ENCODE data around the gene RABGAP1L. TPM values are rescaled to one million over a fixed set of nuclear protein-coding genes. Genes with fewer than 3 reads are reported as not detected.

Gene RABGAP1L
- total and polyA plus RNA-seq, 2 of the 8 experiments (the other 6 are each of a cell fraction or from before 2014, with no cell fraction given), result 33.3 to 156 TPM

GRCh38 chr1:174289644-174290310, 130.5 kb downstream of the RABGAP1L start:
- Histone ChIP-seq H2AFZ (ENCODE audit: low read length) (no peak overlapping the region), H3K36me3 (ENCODE audit: control insufficient read depth in 2 of 4, insufficient read depth in 4 of 4, low read length in 3 of 4) (no peaks in the 10 kb centered on the region), H2AK5ac (ENCODE audit: low read depth, low read length) (no peak overlapping the region), H4K8ac (ENCODE audit: extremely low read depth, insufficient read depth, low read length) (no peak overlapping the region), H3K14ac (ENCODE audit: insufficient read length) (no peak overlapping the region), H3K9me3 (ENCODE audit: insufficient read depth in 2 of 2, low read depth in 1 of 2, low read length in 1 of 2) (no peaks in the 10 kb centered on the region), H3K4ac (replicated peaks; ENCODE audit: insufficient read length, low read depth, low read length) (no peak overlapping the region), H3K4me1 (replicated peaks in 1 of 4; ENCODE audit: control insufficient read depth in 3 of 4, insufficient read depth in 4 of 4, low read length in 3 of 4) (no peaks in the 10 kb centered on the region), H3K23ac (ENCODE audit: insufficient read length) (no peak overlapping the region), H2BK12ac (ENCODE audit: low read depth, low read length) (no peak overlapping the region), H2BK5ac (ENCODE audit: low read depth, low read length) (no peak overlapping the region), H4K20me1 (replicated peaks in 1 of 2; ENCODE audit: control insufficient read depth in 1 of 2, insufficient read depth in 2 of 2, low read length in 2 of 2) (no peaks in the 10 kb centered on the region), H3K9ac (replicated peaks in 1 of 4; ENCODE audit: extremely low read depth in 1 of 4, low read depth in 3 of 4, low read length in 3 of 4) (no peak overlapping the region), H2BK120ac (replicated peaks; ENCODE audit: low read depth, low read length) (no peak overlapping the region), H3K4me3 (ENCODE audit: extremely low read depth in 1 of 4, insufficient read depth in 2 of 4, low read depth in 3 of 4, low read length in 4 of 4) (no peak overlapping the region), H4K91ac (replicated peaks; ENCODE audit: insufficient read length, low read length) (no peak overlapping the region), H3K56ac (replicated peaks; ENCODE audit: insufficient read length, low read depth, low read length) (no peak overlapping the region), H3K18ac (ENCODE audit: extremely low read depth, low read length) (no peak overlapping the region), H3K4me2 (ENCODE audit: insufficient read depth in 1 of 2, low read depth in 2 of 2, low read length in 2 of 2) (no peak overlapping the region), H3K23me2 (ENCODE audit: low read depth, low read length) (no peaks in the 10 kb centered on the region; the same call in 1 of the 2 replicates), H3K27ac (ENCODE audit: low read depth, low read length) (no peak overlapping the region), H2BK15ac (ENCODE audit: low read length) (no peak overlapping the region), H4K5ac (ENCODE audit: insufficient read length, low read depth, low read length) (no peak overlapping the region), H3K79me2 (ENCODE audit: control insufficient read depth in 1 of 2, insufficient read depth in 2 of 2, low read length in 2 of 2) (no peaks in the 10 kb centered on the region), H2BK20ac (ENCODE audit: low read length) (no peak overlapping the region), H3K27me3 (replicated peaks in 1 of 4; ENCODE audit: control insufficient read depth in 3 of 4, extremely low read depth in 1 of 4, insufficient read depth in 3 of 4, low read length in 3 of 4) (no peaks in the 10 kb centered on the region), H3K79me1 (ENCODE audit: low read depth, low read length) (no peaks in the 10 kb centered on the region)
- WGBS, 2 experiments (ENCODE audit: extremely low coverage in 1 of 2, insufficient coverage in 1 of 2, insufficient read length in 1 of 2, insufficient replicate concordance in 2 of 2, low coverage in 1 of 2, low lambda C conversion rate in 2 of 2, missing lambda C conversion rate in 1 of 2), result 74% methylated on average over 2 of the region's 2 CpGs; no CpG with 5 or more reads in 1 of the 2 experiments
- DNase-seq (ENCODE audit: low read depth in 1 of 2, low spot score in 2 of 2), result no peak
- FAIRE-seq, result no peak
- POLR2A ChIA-PET (ENCODE audit: partially characterized antibody), result interaction anchor here (0.5 kb wide), 1 partner anchor 28 kb away, joined by 3 read pairs; no protein-coding TSS in a partner anchor
- CTCF ChIA-PET (ENCODE audit: partially characterized antibody), result interaction anchor here (0.8 kb wide), 1 partner anchor 436 kb away, joined by 4 read pairs; no protein-coding TSS in a partner anchor
- TF ChIP-seq SIRT6 (IDR thresholded peaks at IDR 0.05; ENCODE audit: low read length) (no peak), SP2 (IDR thresholded peaks at IDR 0.05; ENCODE audit: low read length) (no peak), PHF8 (conservative IDR thresholded peaks at IDR 0.05; ENCODE audit: low read depth, low read length) (no peak), TAF1 (IDR thresholded peaks at IDR 0.05; ENCODE audit: low read depth, low read length) (no peak), POLR2A (IDR thresholded peaks at IDR 0.05; ENCODE audit: control extremely low read depth in 1 of 2, low read depth in 2 of 2, low read length in 2 of 2) (no peak), CBX5 (IDR thresholded peaks at IDR 0.05; ENCODE audit: low read depth, low read length) (no peak), ATF3 (IDR thresholded peaks at IDR 0.05; ENCODE audit: insufficient read depth, low read depth, low read length) (no peak)

Measured in H1 (cell line).